NB4 (cell line): ENCODE results near the gene TMEM63C.

ENCODE experiments used
- MYC ChIP-seq: IDR thresholded peaks from 2 replicates; pipeline ENCODE4 v1.6.1; 2011; ENCODE audit warnings: low read depth, low read length
- TF ChIP-seq, protein P1 (sequence below): IDR thresholded peaks from one replicate; pipeline ENCODE4 v1.5.1; 2012; ENCODE audit warnings: low read depth, low read length
- TF ChIP-seq, protein P2 (sequence below): IDR thresholded peaks from 2 replicates; pipeline ENCODE4 v1.6.1; 2011; ENCODE audit warnings: low read depth, low read length

DNA sequence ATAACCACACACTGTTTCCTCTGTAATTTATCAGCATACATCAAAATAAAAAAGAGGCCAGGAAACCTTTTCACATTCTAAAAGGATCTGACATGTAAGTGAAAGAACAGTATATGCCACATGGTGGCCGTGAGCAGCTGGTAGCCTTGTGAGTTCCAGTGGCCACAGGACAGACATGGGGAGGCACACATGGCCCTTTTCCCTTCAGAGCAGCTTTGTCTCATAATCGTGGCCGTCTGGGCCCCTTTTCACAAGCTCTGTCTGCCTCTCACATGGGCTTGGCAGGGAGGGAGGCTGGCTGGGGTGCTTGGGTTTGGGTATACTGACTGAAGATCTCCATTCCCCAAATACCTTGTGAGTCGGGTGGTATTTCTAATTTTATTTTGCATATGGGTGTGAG lies 38.5 kb upstream of the TMEM63C start:
- TF ChIP-seq, protein P1, sequence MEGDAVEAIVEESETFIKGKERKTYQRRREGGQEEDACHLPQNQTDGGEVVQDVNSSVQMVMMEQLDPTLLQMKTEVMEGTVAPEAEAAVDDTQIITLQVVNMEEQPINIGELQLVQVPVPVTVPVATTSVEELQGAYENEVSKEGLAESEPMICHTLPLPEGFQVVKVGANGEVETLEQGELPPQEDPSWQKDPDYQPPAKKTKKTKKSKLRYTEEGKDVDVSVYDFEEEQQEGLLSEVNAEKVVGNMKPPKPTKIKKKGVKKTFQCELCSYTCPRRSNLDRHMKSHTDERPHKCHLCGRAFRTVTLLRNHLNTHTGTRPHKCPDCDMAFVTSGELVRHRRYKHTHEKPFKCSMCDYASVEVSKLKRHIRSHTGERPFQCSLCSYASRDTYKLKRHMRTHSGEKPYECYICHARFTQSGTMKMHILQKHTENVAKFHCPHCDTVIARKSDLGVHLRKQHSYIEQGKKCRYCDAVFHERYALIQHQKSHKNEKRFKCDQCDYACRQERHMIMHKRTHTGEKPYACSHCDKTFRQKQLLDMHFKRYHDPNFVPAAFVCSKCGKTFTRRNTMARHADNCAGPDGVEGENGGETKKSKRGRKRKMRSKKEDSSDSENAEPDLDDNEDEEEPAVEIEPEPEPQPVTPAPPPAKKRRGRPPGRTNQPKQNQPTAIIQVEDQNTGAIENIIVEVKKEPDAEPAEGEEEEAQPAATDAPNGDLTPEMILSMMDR, result no peak
- TF ChIP-seq, protein P2, sequence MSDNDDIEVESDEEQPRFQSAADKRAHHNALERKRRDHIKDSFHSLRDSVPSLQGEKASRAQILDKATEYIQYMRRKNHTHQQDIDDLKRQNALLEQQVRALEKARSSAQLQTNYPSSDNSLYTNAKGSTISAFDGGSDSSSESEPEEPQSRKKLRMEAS, result no peak
- no peak for TF ChIP-seq MYC
